Small intestine (tissue), 7 donors: ENCODE measurements around the gene PARP4. TPM values are rescaled to one million over a fixed set of nuclear protein-coding genes. Genes with fewer than 3 reads are reported as not detected.
"Not testable (repeated sequence)": the region's sequence is repeated elsewhere in the genome, so short reads cannot be mapped to it uniquely, and the experiment has no call there.

Source experiments
- DNase-seq, 2 donors: peaks; one replicate each; pipeline versions ENCODE4 v3.0.0 to v3.0.0-alpha.2; 2013
- FAIRE-seq: peaks from 2 replicates; lab custom pipeline; 2012; peaks lifted over from hg19 to GRCh38; lab: Jason Lieb, UNC
- H3K27ac ChIP-seq, 3 donors: one replicate each; pipeline ENCODE4 v1.5.1; 2013; ENCODE audit warnings: low read length in 2 of 3, mild to moderate bottlenecking in 2 of 3, control low read depth in 1 of 3, inconsistent platforms in 1 of 3, low read depth in 1 of 3, moderate library complexity in 1 of 3
- H3K27me3 ChIP-seq, 3 donors: one replicate each; pipeline ENCODE4 v1.6.1; 2013; ENCODE audit warnings: low read length in 3 of 3, inconsistent platforms in 1 of 3; ENCODE audit not compliant: control insufficient read depth in 3 of 3, insufficient read depth in 3 of 3
- H3K36me3 ChIP-seq, 3 donors: one replicate each; pipeline ENCODE4 v1.6.1; 2013; ENCODE audit warnings: low read length in 3 of 3, inconsistent platforms in 1 of 3, low read depth in 1 of 3, mild to moderate bottlenecking in 1 of 3, moderate library complexity in 1 of 3; ENCODE audit not compliant: control insufficient read depth in 3 of 3, insufficient read depth in 2 of 3
- H3K4me1 ChIP-seq, 3 donors: one replicate each; pipeline ENCODE4 v1.6.1; 2013; ENCODE audit warnings: low read length in 2 of 3, inconsistent platforms in 1 of 3, low read depth in 1 of 3, mild to moderate bottlenecking in 1 of 3, moderate library complexity in 1 of 3; ENCODE audit not compliant: control insufficient read depth in 3 of 3, insufficient read depth in 2 of 3
- H3K4me3 ChIP-seq, 3 donors: one replicate each; pipeline ENCODE4 v1.5.1; 2013; ENCODE audit warnings: low read length in 3 of 3, control low read depth in 1 of 3, inconsistent platforms in 1 of 3, low read depth in 1 of 3, mild to moderate bottlenecking in 1 of 3, moderate library complexity in 1 of 3
- H3K9me3 ChIP-seq, 2 donors: one replicate each; pipeline ENCODE4 v1.6.1; 2013; ENCODE audit warnings: low read depth in 1 of 2, low read length in 1 of 2; ENCODE audit not compliant: control insufficient read depth in 2 of 2, insufficient read depth in 1 of 2
- WGBS, 3 donors: extraction: QIAGEN DNeasy Blood & Tissue Kit; methylation state at CpG; one replicate each; pipeline ENCODE4 v1.1.7; 2013; 5-methylcytosine and 5-hydroxymethylcytosine counted together
- polyA plus RNA-seq, 4 donors: library from polyadenylated mRNA; stranded (reverse) in 3 of 4; unstranded in 1 of 4; fragments of 200-250 nt in 3 of 4; fragments of 120-200 nt in 1 of 4; gene quantifications; one replicate each; pipeline versions ENCODE4 v1.2.1 to v1.2.3, GENCODE V29; 2013
- donor health status: healthy with polysubstance abuse.
- donor health status: control.
- donor health status: control.
- donor health status: Bipolar disorder and iron deficiency.
- donor health status: healthy.

Gene PARP4
- polyA plus RNA-seq, 4 donors: 30.0 to 74.0 (median 53.3) TPM

DNA sequence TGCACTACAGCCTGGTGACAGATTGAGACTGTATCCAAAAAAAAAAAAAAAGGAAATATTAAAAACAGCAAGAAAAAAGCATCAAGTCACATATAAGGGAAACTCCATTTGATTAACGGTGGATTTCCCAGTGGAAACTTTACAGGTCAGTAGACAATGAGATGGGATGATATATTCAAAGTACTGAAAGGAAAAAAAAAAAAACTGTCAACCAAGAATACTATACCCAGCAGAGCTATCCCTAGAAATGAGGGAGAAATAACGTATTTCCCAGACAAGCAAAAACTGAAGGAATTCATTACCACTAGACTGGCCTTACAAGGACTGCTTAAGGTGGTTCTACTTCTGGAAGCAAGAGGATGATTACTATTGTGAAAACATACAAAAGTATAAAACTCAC lies 115.8 kb downstream of the PARP4 start:
- Histone ChIP-seq H3K27me3 (no peaks in the 10 kb centered on the region), H3K36me3 (no peaks in the 10 kb centered on the region), H3K27ac (no peak overlapping the region), H3K9me3 (peaks cover 0 to 4% of the 10 kb centered on the region in 2 donors), H3K4me1 (no peaks in the 10 kb centered on the region), H3K4me3 (no peak overlapping the region)
- DNase-seq (no peak), FAIRE-seq (no peak)
- WGBS, 3 donors: 84 to 91% (median 87%) methylated on average over 2 of the region's 2 CpGs

DNA sequence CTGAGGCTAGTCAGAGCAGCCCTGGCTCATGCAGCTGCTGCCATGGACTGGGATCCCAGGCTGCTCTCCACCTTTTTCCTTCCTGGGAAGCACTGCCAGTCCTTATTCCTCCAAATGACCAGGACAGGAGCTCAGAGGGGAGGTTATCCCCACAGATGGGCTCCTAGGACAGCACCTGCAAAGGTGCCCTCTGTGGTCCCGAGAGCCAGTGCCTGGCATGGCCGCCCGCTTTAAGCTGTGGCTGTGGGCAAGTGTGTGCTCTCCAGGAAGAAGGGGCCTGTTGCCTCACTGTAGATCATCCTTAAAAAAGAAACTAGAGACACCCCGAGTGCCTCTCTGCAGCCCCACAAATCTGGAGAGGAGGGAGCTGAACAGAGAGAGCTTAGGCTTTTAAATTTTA lies 119.6 kb downstream of the PARP4 start:
- DNase-seq (no peak), FAIRE-seq (no peak)
- H3K27ac ChIP-seq: no peak overlapping the region
- 82 to 90% (median 85%) methylated on average over 4 of the region's 4 CpGs for WGBS, 3 donors
- no peaks in the 10 kb centered on the region for H3K27me3 ChIP-seq
- H3K4me3 ChIP-seq: no peak overlapping the region
- no peaks in the 10 kb centered on the region for H3K4me1 ChIP-seq
- H3K9me3 ChIP-seq: peaks cover 0 to 4% of the 10 kb centered on the region in 2 donors
- H3K36me3 ChIP-seq: no peaks in the 10 kb centered on the region

- not testable (repeated sequence) for H3K36me3 ChIP-seq, H3K4me1 ChIP-seq, FAIRE-seq, H3K27ac ChIP-seq, DNase-seq, H3K27me3 ChIP-seq, H3K9me3 ChIP-seq, H3K4me3 ChIP-seq
- 88 to 89% (median 89%) methylated on average over 25 to 26 of the region's 27 CpGs for WGBS, 3 donors
Measured at GRCh38 chr13:24391771-24392683, 120.6 kb downstream of the PARP4 start.

GRCh38 chr13:24390795-24391194 lies 121.8 kb downstream of the PARP4 start:
- H3K9me3 ChIP-seq, H3K4me3 ChIP-seq, FAIRE-seq, DNase-seq, H3K36me3 ChIP-seq, H3K4me1 ChIP-seq, H3K27me3 ChIP-seq, H3K27ac ChIP-seq: not testable (repeated sequence)
- 55 to 85% (median 72%) methylated on average over 5 to 9 of the region's 9 CpGs for WGBS, 3 donors

- Histone ChIP-seq H3K4me1 (no peaks in the 10 kb centered on the region), H3K27ac (no peak overlapping the region), H3K4me3 (no peak overlapping the region), H3K9me3 (no peaks in the 10 kb centered on the region), H3K36me3 (no peaks in the 10 kb centered on the region), H3K27me3 (no peaks in the 10 kb centered on the region)
- WGBS, 3 donors: 72 to 83% (median 79%) methylated on average over 4 to 6 of the region's 6 CpGs
- FAIRE-seq (no peak), DNase-seq (no peak)
Measured at GRCh38 chr13:24389506-24389905, 123.1 kb downstream of the PARP4 start.

DNA sequence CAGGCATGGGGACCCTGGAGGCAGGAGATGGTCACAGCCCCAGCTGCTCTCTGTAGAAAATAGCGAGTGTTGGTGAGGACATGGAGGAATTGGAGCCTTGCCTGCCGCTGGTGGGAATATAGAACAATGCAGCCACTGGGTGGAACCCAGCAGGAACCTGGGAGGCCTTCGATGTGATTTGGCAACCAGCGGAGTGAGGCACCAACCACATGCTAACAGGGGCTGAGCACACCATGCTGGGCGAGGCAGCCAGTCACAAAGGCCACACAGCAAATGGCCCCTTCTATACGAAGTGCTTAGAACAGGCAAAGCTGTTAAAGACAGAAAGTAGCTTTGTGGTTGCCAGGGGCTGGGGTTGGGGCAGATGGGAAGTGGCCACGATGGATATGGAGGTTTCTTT lies 123.8 kb downstream of the PARP4 start:
- not testable (repeated sequence) for H3K27ac ChIP-seq, FAIRE-seq, H3K27me3 ChIP-seq, H3K36me3 ChIP-seq, DNase-seq, H3K9me3 ChIP-seq, H3K4me1 ChIP-seq, H3K4me3 ChIP-seq
- 74 to 76% (median 76%) methylated on average over 7 of the region's 7 CpGs for WGBS, 3 donors

DNA sequence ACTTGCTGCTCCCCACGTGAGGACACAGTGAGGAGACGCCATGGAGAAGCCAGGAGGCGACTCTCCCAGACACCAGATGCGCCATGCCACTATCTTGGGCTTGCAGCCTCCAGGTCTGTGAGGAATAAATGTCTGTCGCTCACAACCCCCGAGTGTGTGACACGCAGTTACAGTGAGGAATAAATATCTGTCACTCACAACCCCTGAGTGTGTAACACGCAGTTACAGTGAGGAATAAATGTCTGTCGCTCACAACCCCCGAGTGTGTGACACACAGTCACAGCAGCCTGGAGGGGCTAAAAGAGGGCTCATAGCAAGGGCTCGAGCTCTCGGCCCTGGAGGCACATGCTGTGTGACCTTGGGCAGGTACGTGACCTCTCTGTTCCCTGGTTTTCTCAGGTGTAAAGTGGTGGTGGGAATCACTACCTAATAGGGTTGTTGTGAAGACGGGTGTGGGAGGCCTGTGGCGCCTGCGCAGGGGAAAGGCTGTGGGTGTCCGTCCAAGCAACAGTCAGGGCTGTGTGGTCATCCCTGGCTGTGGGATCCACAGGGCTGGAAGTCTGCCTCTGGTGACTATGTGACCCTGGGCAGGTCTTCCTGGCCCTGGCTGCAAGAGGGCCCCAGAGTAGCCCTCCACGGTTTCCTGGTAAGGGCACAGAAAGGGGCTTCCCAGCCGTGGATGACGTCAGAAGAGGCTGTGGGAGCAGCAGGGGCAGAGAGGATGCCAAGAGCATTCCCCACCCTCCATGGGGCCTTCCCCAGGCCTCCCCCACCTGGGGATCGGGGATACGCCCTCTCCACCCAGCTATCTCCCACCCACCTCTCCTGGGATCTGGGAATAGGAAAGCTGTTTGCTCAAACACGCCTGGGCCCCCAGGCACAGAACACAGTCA lies 125.5 kb downstream of the PARP4 start:
- DNase-seq: no peak
- Histone ChIP-seq H3K9me3 (no peaks in the 10 kb centered on the region), H3K36me3 (no peaks in the 10 kb centered on the region), H3K27me3 (no peaks in the 10 kb centered on the region), H3K4me3 (no peak overlapping the region), H3K4me1 (no peaks in the 10 kb centered on the region), H3K27ac (no peak overlapping the region)
- 75 to 80% (median 80%) methylated on average over 23 of the region's 23 CpGs for WGBS, 3 donors
- no peak for FAIRE-seq

DNA sequence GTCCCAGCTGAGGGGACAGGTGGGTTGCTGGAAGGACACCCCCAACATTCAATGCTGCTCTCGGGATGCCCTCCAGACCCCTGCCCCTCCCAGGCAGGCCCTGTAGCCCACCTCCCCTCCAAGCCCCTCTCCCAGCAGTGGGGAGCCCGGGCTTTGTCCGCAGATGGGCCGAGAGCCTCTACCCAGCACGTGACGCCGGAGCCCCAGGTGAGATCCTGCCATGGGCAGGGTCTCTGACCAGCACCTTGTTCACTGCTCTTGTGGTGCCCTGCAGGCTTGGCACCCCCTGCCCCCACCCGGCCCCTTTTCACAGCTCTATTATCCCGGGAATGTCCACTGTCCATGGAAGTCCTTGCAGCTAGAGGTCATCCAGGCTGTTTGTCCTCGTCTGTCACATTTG lies 126.7 kb downstream of the PARP4 start:
- Histone ChIP-seq H3K27ac (no peak overlapping the region), H3K9me3 (no peaks in the 10 kb centered on the region), H3K4me1 (no peaks in the 10 kb centered on the region), H3K4me3 (no peak overlapping the region), H3K36me3 (no peaks in the 10 kb centered on the region), H3K27me3 (no peaks in the 10 kb centered on the region)
- FAIRE-seq (no peak), DNase-seq (no peak)
- WGBS, 3 donors: 84 to 88% (median 85%) methylated on average over 10 of the region's 10 CpGs
